Neural cell (in vitro differentiated cells): ENCODE data around the gene MUC2.

Experiments used
- CTCF ChIP-seq: fragments of 450-650 bp; IDR thresholded peaks from 2 replicates; pipeline ENCODE4 v1.5.1; 2014; ENCODE audit warnings: antibody characterized with exemption, mild to moderate bottlenecking, moderate library complexity; ENCODE audit not compliant: poor library complexity, severe bottlenecking
- EP300 ChIP-seq: fragments of 450-650 bp; conservative IDR thresholded peaks from 2 replicates; pipeline ENCODE4 v1.6.1; 2014; ENCODE audit warnings: antibody characterized with exemption, mild to moderate bottlenecking, moderate library complexity; ENCODE audit not compliant: poor library complexity, severe bottlenecking
- EZH2 ChIP-seq: fragments of 200-600, 300-800 bp; shearing (Covaris generic), sonication (generic); IDR thresholded peaks from 2 replicates; pipeline ENCODE4 v1.6.1; 2014; ENCODE audit warnings: antibody characterized with exemption, low read length, borderline replicate concordance, mild to moderate bottlenecking; ENCODE audit not compliant: insufficient read depth, poor library complexity, severe bottlenecking
- REST ChIP-seq: IDR thresholded peaks from 2 replicates; pipeline ENCODE4 v1.6.1; 2012; ENCODE audit warnings: borderline replicate concordance

GRCh38 chr11:1086171-1087102 lies 11.8 kb downstream of the MUC2 start:
- TF ChIP-seq EP300 (no peak), REST (no peak), CTCF (no peak), EZH2 (no peak)
